H54 (cell line): ENCODE measurements around the gene TSPAN10.

ENCODE experiments used
- DNase-seq: peaks from one replicate; pipeline ENCODE4 v3.0.0; 2011; ENCODE audit warnings: low spot score, mixed read lengths; ENCODE audit not compliant: insufficient read length
- FAIRE-seq: peaks from 3 replicates; lab custom pipeline; 2011; peaks lifted over from hg19 to GRCh38; lab: Jason Lieb, UNC
- POLR2A ChIP-seq: IDR thresholded peaks from 2 replicates; pipeline ENCODE4 v1.6.1; 2011; ENCODE audit warnings: low read depth, mild to moderate bottlenecking, low read length

TSPAN10 gene

GRCh38 chr17:81694810-81695209, 57.8 kb downstream of the TSPAN10 start:
- FAIRE-seq: no peak
- no peak for DNase-seq
- TF ChIP-seq POLR2A: no peak

GRCh38 chr17:81695211-81695610, 58.2 kb downstream of the TSPAN10 start:
- FAIRE-seq (no peak), DNase-seq (no peak)
- no peak for TF ChIP-seq POLR2A

GRCh38 chr17:81695801-81696200, 58.8 kb downstream of the TSPAN10 start:
- DNase-seq: no peak
- FAIRE-seq: no peak
- TF ChIP-seq POLR2A: no peak

- DNase-seq (no peak), FAIRE-seq (no peak)
- no peak for TF ChIP-seq POLR2A
Measured at GRCh38 chr17:81696218-81696941, 59.4 kb downstream of the TSPAN10 start.

GRCh38 chr17:81697261-81698044, 60.5 kb downstream of the TSPAN10 start:
- TF ChIP-seq POLR2A: no peak
- DNase-seq (no peak), FAIRE-seq (no peak)
